Cardiac septum (tissue), 1 donor: ENCODE results near the gene MUC4. TPM values are rescaled to one million over a fixed set of nuclear protein-coding genes. Genes with fewer than 3 reads are reported as not detected.
A peak's percentile ranks its signal among the peaks of the same experiment; 100 is the strongest.

Experiments
- DNase-seq: peaks from one replicate; pipeline ENCODE4 v3.0.0-alpha.2; 2020; ENCODE audit warnings: low spot score
- intact Hi-C: fragments of 100-400 bp; cut with DNase I; formaldehyde crosslinking; loops from one replicate; pipeline ENCODE4 v1.14.0; 2022
- long read RNA-seq: library from polyadenylated mRNA; unstranded; transcript quantifications from one replicate; pipeline ENCODE4 v2.0.0, GENCODE V29; 2021
- total RNA-seq: library from RNA; stranded (reverse); fragmentation: NEBNext Ultra II Directional; extraction: Animal tissue kit (Norgen Biotek cat#: 25700); gene quantifications from one replicate; pipeline ENCODE4 v1.2.1, GENCODE V29; 2021
- donor health status: DM: no; HTN: no; CAD: no.

The MUC4 gene, protein sequence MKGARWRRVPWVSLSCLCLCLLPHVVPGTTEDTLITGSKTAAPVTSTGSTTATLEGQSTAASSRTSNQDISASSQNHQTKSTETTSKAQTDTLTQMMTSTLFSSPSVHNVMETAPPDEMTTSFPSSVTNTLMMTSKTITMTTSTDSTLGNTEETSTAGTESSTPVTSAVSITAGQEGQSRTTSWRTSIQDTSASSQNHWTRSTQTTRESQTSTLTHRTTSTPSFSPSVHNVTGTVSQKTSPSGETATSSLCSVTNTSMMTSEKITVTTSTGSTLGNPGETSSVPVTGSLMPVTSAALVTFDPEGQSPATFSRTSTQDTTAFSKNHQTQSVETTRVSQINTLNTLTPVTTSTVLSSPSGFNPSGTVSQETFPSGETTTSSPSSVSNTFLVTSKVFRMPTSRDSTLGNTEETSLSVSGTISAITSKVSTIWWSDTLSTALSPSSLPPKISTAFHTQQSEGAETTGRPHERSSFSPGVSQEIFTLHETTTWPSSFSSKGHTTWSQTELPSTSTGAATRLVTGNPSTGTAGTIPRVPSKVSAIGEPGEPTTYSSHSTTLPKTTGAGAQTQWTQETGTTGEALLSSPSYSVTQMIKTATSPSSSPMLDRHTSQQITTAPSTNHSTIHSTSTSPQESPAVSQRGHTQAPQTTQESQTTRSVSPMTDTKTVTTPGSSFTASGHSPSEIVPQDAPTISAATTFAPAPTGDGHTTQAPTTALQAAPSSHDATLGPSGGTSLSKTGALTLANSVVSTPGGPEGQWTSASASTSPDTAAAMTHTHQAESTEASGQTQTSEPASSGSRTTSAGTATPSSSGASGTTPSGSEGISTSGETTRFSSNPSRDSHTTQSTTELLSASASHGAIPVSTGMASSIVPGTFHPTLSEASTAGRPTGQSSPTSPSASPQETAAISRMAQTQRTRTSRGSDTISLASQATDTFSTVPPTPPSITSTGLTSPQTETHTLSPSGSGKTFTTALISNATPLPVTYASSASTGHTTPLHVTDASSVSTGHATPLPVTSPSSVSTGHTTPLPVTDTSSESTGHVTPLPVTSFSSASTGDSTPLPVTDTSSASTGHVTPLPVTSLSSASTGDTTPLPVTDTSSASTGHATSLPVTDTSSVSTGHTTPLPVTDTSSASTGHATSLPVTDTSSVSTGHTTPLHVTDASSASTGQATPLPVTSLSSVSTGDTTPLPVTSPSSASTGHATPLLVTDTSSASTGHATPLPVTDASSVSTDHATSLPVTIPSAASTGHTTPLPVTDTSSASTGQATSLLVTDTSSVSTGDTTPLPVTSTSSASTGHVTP (N-terminal part only)
- total RNA-seq = 0.03 TPM
- long read RNA-seq = 0 reads

DNA sequence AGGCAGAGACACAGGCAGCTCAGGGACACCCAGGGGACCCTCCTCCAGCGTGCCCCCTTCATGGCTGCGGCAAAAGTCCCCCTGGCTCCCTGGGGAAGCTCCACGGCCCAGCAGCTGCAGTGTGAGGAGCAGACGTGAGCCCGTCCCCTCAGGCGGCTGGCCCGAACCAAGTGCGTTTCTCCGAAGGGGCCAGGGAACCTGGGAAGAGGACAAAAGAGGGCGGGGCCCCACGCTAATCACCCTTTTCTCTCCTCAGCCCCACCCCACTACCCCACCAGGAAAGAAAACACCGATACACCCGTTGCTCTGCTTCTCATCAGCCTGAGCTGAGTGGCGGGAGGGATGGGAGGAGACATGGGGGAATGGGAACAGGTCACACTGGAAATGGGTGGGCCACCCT is at the start of gene MUC4:
Gene MUC4, minus strand, starts transcription at position 174 of the 400 bp plus-strand sequence. Its CDS starts 112 bp downstream, at position 62.
- no peak for DNase-seq
- intact Hi-C loops = no loop called here

DNA sequence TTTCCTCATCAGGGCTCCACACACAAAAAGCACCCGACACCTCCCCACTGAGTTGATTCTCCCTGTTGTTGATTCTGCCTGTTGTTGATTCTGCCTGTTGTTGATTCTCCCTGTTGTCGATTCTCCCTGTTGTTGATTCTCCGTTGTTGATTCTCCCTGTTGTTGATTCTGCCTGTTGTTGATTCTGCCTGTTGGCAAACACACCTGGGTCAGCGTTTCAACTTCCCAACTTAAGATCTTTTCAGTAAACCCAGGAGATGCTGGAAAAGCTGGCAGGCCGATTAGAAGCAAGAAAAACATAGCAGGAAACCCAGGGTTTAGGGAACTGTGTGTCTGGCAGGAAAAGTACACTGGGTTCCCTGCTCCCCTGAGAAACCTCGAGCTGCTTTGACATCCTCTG is 48.7 kb upstream of the MUC4 start:
- intact Hi-C loops = no loop called here
- DNase-seq = no peak

GRCh38 chr3:195859846-195860411 is 48.2 kb upstream of the MUC4 start:
- no peak for DNase-seq
- intact Hi-C loops = loop anchor here (10.0 kb wide), 1 partner anchor 295 kb away; no protein-coding TSS in a partner anchor

DNA sequence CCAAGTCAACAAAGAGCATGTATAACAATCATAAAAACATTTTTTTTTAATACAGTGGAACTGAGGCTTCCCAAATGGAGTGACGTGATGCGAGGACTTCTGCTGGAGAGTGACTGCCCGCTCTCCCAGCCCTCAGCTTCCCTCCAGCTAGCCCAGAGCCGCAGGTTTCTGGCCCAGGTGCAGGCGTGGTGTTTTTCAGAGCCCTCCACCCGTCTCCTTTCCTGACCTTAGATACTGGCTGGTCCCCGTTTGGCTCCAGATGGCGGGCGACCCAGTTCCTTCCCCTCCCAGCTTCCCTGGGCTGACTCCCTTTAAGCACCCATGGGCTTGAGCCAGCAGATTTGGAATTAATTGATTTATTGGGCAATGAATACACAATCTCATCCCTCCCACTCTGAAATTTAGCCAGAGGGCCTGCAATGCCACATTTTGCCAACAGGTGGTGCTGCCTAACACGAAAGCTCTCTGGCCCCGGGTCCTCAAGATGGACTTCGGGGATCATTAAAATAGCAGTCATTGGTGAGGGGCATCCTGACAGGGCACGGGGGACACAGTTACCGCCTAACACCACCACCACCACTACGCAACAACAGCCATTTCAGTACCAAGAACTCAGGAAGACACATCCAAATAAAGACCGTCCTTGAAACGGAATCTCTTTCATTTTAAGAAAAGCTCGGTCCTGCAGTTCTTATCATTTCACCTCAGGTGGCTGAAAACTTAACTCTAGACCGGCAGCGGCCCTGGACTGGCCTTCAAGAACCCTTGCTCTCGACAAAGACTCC is 47.5 kb upstream of the MUC4 start:
- DNase-seq = no peak
- intact Hi-C loops = loop anchor here (10.0 kb wide), 1 partner anchor 294 kb away; no protein-coding TSS in a partner anchor

DNA sequence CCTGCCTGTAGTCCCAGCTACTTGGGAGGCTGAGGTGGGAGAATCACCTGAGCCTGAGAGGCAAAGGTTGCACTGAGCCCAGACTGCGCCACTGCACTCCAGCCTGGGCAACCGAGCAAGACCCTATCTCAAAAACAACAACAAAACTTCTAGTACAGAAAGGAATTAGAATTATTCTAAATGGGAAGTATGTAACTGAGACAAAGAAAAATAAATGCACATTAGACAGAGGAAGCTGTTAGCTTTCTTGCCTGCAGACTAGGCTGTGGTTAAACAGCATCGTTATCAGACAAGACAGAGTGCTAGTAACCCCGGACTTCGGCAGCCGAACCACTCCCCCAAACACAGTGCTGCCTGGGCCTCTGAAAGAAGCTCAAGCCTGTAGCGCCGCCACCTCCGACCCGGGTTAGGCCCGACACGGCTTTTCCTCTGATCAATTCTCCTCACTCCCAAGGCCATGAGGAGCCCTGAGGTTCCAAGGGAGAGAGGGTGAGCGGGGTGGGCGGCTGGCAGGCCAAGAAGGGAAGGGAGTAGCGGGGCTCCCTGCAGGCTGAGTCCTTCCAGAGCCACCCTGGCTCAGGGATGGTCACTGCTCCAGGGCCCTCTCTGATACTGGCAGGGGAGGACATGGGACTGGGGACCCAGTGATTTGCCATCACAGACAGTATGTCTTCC is 44.8 kb upstream of the MUC4 start:
- intact Hi-C loops = loop anchor here (10.0 kb wide), 1 partner anchor 292 kb away; no protein-coding TSS in a partner anchor
- DNase-seq = no peak

DNA sequence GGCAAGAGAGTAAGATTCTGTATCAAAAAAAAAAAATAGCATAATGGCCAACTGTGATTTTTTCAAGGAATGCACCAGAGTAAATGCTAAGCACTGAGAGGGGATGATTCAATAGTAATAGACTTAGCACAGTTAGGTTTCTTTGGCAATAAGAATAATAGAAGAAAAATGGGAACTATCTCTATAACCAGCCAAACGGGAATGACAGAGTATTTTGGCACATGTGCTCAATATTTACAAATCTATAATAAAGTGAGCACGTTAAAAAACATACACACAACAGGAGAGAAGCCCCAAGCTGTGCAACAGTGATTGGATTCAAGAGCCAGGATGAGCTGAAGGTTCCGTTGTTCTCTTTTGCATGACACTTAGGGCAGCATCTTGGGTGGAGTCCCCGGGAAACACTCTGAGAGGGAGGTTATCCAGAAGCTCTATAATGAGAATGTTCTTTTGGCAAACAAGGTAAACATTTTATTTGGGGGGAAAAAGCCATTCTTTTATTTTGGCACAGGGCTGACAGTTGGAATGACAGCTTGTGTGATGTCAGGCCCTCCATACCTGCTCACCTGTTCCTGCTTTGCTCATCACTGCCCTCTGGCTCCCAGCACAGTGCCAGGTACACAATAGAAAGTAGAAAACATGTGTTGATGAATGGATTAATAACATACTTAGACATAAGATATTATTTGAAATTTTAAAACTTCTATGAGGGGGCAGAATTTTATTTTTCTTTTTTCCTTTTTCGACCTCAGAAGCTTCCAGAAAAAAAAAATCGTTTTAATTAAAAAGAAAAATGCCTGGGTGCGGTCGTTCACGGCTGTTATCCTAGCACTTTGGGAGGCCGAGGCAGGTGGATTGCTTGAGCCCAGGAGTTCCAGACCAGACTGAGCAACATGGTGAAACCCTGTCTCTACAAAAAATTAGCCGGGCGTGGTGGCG is 44.0 kb upstream of the MUC4 start:
- DNase-seq = no peak
- intact Hi-C loops = loop anchor here (10.0 kb wide), 1 partner anchor 291 kb away; no protein-coding TSS in a partner anchor

- no peak for DNase-seq
These were observed 43.0 kb upstream of the MUC4 start for GRCh38 chr3:195854628-195855294.

DNA sequence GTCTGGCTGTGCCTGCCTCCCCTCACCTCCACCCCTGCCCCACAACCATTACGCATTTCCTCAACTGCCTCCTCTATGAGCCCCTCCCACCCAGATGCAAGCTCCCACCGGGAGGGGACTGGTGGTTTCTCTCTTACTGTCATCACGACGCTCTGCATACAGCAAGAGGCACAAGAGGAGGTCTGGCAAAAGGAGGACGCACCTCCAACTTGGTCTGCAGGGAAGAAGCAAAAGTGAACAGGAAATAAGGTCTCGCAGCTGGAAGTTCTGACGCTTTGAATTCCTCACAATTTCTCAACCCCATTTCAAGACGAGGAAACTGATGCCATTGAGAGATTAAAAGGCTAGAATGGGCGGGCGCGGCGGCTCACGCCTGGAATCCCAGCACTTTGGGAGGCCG is 42.3 kb upstream of the MUC4 start:
- intact Hi-C loops = loop anchor here (10.0 kb wide), 1 partner anchor 289 kb away; no protein-coding TSS in a partner anchor
- no peak for DNase-seq

More at GRCh38 chr3:195854628-195855294, 43.0 kb upstream of the MUC4 start:
- intact Hi-C loops = loop anchor here (10.0 kb wide), 1 partner anchor 290 kb away; no protein-coding TSS in a partner anchor

- intact Hi-C loops = loop anchor here (10.0 kb wide), 1 partner anchor 288 kb away; no protein-coding TSS in a partner anchor
- DNase-seq = no peak
These were observed 41.3 kb upstream of the MUC4 start for GRCh38 chr3:195853036-195853435.

DNA sequence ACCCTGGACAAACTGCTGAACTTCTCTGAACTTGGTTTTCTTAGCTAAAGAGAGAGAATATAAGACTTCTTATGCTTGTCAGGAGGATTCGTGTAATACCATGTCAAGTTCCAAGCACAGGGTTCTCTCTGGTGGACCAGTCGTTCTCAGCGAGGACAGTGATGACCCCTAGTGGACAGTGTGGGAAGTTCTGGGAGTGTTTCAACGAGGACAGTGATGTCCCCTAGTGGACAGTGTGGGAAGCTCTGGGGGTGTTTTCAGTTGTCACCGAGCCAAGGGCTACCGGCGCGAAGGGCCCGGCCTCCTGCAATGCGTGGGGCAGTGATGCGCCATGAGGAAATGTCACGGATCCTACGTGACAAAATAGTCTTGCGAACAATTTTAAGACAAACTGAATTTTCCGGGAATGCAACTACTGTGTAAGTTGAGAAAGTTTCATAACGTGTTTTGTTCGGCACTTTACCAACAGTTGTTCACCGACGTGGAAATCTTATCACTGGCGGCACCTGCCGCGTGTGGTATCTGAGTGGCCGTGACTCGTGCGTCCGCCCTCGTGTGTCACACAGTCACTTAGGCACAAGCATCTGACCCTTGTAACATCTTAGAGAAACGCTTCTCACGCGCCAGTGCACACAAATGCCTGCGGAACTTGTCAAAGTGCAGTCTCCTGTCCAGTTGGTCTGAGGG is 39.3 kb upstream of the MUC4 start:
- intact Hi-C loops = loop anchor here (10.0 kb wide), 1 partner anchor 286 kb away; no protein-coding TSS in a partner anchor
- peak; percentile 90 for DNase-seq

DNA sequence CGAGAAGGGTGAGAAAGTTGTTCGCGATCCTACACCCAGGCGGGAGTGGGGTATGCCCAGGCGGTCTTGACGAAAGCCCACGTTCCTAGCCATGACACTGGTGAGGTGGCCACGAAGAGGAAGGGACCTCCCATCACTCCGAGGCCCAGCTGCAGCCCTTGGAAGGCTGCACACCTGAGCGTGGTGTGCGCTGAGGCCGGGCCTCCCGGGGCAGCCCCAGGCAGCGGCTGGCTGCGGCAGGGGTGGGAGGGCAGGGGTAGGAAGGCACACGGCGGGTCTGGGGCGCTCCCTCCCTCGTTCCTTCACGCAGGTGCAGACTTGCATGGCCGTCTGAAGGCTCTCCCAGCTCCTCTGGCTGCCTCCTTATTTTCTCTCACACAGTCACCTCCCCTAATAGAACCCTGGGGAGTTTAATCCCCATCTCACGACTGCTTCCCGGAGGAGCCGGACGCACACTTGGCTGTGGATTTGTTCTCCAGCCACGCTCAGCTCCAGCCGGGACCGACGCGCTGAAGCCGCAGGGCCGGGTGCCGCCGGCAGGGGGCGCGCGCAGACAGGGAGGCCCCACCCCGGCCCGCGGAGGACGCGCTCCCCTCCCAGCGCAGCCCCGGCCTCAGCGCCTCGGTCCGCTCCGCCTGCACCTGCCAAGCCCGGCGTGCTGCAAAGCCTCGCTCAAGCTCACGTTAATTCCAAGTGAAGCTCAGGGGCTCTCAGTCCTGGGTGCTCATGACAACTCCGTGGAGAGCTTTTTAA is 37.8 kb upstream of the MUC4 start:
- no peak for DNase-seq

DNA sequence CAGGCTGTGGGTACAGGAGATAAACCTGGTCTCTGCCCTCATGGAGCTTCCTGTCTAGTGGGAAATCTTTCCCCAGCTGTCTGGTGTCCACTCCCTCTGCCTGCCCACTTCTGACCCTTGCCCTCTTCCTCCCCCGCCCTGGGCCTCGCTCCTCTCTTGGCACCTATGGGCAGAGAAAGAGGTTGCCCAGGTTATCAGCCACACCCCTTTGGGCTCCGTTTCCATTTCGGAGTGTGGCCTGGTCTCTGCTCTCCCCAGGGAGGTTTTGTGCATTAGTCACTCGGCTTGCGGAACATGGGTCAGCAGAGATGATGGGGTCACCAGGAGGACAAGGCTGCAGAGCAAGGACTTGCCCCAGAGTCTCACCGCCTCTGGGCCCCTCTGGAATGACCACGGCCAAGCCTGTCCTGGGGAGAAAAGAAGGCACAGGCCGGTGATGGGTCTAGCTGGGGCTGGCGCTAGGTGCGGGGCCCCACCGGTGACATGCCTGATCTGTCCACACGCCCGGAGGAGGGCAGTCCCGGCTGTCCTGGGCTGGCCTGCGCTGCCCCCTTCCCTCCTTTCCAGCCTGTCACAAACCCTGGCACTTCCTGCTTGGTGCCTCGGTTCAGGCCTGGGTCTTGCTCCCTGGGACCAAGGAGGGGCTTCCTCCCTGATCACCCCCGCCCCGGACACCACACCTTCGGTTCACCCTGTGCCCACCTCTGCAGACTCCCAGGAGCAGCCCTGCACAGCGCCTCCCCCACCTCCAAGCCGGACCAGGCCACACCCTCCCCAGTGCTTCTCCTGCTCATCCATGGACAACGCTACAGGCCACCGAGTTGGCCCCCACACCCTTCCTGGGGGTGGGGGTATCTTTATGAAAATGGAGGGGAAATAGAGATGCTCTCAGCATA is 35.6 kb upstream of the MUC4 start:
- DNase-seq = no peak
- intact Hi-C loops = no loop called here

More for the DNA sequence above, 37.8 kb upstream of the MUC4 start:
- intact Hi-C loops = loop anchor here (10.0 kb wide), 1 partner anchor 285 kb away; no protein-coding TSS in a partner anchor

DNA sequence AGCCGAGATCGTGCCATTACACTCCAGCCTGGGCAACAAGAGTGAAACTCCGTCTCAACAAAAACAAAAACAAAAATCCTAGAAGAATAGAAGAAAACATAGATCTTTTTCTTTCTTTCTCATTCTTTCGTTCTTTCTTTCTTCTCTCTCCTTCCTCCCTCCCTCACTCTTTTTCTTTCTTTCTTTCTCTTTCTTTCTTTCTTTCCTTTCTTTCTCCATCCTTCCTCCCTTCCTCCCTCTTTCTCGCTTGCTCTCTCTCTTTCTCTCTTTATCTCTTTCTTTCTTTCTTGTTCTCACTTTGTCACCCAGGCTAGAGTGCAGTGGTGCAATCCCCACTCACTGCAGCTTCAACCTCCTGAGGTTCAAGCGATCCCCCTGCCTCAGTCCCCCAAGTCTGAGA is 33.8 kb upstream of the MUC4 start:
- no peak for DNase-seq
- intact Hi-C loops = no loop called here
